ENCODE results near the gene MGAT3. TPM values are rescaled to one million over a fixed set of nuclear protein-coding genes. Genes with fewer than 3 reads are reported as not detected.
"Not testable (repeated sequence)": the region's sequence is repeated elsewhere in the genome, so short reads cannot be mapped to it uniquely, and the experiment has no call there.

The MGAT3 gene, protein sequence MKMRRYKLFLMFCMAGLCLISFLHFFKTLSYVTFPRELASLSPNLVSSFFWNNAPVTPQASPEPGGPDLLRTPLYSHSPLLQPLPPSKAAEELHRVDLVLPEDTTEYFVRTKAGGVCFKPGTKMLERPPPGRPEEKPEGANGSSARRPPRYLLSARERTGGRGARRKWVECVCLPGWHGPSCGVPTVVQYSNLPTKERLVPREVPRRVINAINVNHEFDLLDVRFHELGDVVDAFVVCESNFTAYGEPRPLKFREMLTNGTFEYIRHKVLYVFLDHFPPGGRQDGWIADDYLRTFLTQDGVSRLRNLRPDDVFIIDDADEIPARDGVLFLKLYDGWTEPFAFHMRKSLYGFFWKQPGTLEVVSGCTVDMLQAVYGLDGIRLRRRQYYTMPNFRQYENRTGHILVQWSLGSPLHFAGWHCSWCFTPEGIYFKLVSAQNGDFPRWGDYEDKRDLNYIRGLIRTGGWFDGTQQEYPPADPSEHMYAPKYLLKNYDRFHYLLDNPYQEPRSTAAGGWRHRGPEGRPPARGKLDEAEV
- polyA plus RNA-seq (ENCODE audit: insufficient read length in 10 of 10), result 1 to 10 TPM; 3.3 to 9.3 (median 3.9) TPM
- long read RNA-seq, donor 1, result 0 reads
- long read RNA-seq, donor 2, result 0 reads
- long read RNA-seq, donor 3, result 0 reads
- long read RNA-seq, donor 4, full-length matches to known transcripts, result 2 of 2 reads
- long read RNA-seq, donor 4, partial matches to known transcripts, result 0 of 2 reads
- long read RNA-seq, donor 4, other reads (novel, unspliced or antisense), result 0 of 2 reads
- long read RNA-seq, donor 5, result 0 reads
- long read RNA-seq, donor 6, full-length matches to known transcripts, result 2 of 2 reads
- long read RNA-seq, donor 6, partial matches to known transcripts, result 0 of 2 reads
- long read RNA-seq, donor 6, other reads (novel, unspliced or antisense), result 0 of 2 reads
- long read RNA-seq, donor 7, result 0 reads
- long read RNA-seq, donor 8, full-length matches to known transcripts, result 1 of 1 reads
- long read RNA-seq, donor 8, partial matches to known transcripts, result 0 of 1 reads
- long read RNA-seq, donor 8, other reads (novel, unspliced or antisense), result 0 of 1 reads
- long read RNA-seq, donor 9, result 0 reads

DNA sequence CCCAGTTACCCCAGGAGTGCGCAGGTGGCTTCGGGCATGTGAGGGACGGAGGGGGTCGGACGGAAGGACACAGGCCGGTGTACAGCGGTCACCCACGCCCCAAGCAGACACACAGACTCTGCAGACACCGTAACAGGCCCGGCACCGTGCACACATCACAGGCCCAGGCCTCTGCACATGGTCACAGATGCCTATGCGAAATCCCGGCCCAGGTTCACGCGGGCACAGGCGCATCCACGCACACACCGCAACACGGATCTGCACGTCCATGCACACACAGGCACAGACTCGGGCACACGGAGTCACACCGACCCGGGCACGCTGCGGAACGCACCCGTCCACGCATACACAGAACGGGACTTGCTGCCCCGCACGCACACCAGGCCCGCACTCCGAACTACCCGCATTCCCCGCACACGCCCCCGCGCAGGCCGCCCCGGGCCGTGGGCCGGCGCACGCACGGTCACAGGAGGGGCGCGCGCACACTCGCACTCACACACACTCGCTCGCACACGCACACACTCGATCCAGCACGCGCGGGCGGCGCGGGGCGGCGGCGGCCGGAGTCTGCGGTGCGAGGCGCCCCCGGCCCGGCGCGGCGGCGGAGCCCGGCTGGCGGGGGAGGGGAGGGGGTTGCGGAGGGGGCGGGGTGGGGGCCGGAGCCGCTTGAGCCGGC, at the start of gene MGAT3:
TSS of gene MGAT3 (plus strand) at position 491 of the 676 bp plus-strand sequence. CDS start 30,336 bp downstream, outside the sequence.
- DNase-seq, result peak in 1 of 3 donors; percentile 55

DNA sequence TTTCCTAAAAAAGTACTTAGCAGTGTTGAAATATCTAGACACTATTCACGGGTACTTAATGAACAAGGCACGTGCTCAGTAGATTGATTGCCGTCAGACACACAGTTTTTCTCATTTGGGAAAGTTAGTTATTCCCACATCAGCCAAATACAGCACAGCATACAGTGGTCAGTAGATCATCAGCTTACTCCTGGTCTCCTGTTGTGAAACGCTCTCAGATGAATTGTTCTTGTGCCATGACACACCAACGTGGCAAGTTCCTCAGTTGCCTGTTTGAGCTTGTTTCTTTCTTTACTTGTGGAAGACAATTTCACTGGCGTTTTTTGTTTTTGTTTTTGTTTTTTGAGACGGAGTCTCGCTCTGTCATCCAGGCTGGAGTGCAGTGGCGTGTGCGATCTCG, 48.6 kb upstream of the MGAT3 start:
- no peak for DNase-seq

DNA sequence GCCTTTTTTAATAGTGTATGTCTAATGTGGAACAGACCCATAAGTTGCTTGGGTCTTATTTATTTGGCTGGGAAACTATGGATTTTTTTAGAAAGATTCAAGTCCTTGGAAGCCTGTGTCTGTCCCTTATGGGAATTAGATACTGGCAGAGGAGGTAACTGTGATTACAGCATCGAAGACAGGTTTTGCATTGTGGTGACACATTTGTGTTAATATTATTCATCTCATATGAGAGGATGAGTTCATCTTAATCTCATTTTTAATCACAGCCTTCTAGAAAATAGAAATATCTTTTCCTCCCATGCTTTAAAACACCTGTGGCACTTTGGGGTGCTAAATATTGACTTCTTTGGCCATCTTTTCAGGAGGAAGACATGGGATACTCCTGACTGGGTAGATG, 48.0 kb upstream of the MGAT3 start:
- DNase-seq, result no peak

DNA sequence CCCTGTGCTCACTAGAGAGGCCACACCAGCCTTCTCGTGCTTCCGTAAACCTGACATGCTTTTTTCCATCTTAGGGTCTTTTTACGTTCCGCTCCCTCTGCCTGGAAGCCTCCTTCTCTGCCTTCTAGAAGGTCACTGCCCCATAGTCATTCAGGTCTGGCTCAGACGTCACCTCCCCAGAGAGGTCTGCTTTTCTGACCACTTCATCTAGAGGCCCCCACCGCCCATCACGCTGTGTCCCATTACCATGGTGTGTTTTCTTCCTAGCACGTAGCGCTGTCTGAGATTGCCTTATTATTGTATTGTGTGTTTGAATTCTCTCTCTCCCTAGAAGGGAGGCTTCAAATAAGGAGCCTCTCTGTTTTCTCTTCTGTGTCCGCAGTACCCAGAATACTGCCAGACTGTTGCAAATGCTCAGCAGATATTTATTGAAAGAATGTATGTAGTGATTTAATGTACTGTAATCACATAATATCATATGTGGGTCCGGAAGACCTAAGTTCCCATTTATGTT, 47.2 kb upstream of the MGAT3 start:
- no peak for DNase-seq

DNA sequence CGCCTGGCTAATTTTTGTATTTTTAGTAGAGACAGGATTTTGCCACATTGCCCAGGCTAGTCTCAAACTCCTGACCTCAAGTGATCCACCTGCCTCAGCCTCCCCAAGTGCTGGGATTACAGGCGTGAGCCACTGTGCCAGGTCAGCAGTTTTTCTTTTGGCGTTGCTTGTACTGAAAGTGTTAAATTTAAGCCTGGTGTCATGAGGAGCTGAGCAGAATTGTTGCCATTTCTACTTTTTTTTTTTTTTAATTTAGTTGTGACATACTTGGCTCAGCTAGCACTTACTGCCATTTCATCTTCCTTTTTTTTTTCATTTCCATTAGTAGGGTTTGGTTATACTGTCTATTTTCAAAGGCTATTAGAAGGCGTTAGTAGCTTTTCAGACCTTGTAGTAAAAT, 46.5 kb upstream of the MGAT3 start:
- no peak for DNase-seq

DNA sequence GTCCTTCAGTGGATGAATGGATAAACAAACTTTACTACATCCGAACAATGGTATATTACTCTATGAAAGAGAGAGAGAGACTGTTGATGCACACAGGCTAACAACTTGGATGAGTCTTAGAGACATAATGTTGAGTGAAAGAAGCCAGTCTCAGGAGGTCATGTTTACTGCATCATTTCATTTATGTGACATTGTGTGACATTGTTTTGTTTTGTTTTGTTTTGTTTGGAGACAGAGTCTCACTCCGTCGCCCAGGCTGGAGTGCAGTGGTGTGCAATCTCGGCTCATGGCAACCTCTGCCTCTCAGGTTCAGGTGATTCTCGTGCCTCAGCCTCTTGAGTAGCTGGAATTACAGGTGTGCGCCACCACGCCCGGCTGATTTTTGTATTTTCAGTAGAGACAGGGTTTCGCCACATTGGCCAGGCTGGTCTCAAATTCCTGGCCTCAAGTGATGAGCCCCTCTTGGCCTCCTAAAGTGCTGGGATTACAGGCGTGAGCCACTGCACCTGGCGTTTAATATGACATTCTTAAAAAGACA, 44.9 kb upstream of the MGAT3 start:
- not testable (repeated sequence) for DNase-seq

DNA sequence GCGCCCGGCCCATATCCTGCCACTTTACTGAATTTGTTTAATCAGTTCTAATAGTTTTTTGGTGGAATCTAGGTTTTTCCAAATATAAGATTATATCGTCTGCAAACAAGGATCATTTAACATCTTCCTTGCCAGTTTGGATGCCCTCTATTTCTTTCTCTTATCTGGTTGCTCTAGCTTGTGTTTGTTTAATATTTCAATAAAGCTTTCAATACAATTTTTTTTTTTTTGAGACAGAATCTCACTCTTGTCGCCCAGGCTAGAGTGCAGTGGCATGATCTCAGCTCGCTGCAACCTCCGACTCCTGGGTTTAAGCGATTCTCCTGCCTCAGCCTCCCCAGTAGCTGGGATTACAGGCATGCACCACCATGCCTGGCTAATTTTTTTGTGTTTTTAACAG, 43.6 kb upstream of the MGAT3 start:
- DNase-seq, result not testable (repeated sequence)

DNA sequence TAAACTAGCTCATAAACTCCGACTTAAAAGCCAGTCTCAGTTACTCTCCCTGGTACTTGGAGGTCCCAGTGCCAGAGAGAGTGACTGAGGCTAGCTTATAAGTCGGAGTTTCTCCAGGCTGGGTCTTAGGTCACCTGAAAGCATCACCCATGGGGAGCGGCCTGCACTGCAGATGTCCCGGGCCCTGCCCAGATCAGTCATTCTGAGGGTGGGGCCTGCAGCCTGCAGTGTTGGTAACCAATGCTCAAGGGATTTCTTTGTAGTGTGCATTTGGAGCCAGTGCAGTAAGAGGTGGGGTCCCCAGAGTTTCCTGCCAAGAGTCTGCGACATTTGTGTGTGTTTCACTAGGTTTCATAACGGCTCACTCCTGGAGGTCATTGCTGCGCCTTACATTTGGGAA, 42.4 kb upstream of the MGAT3 start:
- no peak for DNase-seq

DNA sequence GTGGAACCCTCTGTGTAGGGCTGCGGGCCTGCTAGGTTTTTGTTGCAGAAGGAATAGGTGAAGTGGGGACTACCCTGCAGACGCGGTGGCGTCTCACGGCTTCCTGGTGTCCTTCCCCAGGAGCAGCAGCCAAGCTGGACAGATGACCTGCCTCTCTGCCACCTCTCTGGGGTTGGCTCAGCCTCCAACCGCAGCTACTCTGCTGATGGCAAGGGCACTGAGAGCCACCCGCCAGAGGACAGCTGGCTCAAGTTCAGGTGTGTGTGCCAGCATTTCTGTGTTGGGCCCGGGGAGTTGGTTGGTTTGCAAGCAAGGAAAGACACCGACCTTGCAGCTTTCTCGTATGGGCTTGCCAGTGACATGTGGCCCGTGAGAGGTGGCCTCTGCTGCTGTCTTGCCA, 41.9 kb upstream of the MGAT3 start:
- DNase-seq, result no peak

DNA sequence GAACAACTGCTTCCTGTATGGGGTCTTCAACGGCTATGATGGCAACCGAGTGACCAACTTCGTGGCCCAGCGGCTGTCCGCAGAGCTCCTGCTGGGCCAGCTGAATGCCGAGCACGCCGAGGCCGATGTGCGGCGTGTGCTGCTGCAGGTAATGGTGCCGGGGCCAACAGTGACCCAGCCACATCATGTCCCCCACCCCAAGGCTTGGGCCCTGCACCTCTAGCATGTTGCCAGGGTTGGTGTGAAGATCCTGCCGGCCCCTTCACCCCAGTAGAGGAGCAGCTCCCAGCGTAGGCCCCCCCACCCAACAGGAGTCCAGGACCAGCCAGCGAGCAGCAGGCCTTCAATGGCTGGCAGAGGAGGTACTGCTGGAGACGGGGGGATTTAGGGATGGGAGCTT, 41.3 kb upstream of the MGAT3 start:
- DNase-seq, result no peak

DNA sequence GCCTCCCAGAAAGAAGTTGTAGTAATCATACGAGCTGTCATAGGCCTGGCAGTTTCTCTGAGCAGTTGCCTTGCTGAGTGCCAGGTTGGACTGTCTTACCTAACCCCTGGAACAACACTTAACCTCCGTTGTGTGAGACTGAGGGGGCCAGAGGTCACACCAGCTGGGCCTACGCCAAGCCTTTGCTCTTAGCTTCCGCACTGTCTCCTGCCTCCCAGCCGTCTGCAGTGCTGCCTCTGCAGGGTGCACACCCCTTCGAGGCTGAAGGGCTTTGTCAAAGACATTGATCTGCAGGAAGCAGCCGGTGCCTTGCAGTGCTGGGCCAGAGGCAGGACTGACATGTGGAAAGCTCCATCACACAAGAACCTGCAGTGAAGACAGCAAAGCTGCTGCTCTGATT, 40.5 kb upstream of the MGAT3 start:
- DNase-seq, result no peak

DNA sequence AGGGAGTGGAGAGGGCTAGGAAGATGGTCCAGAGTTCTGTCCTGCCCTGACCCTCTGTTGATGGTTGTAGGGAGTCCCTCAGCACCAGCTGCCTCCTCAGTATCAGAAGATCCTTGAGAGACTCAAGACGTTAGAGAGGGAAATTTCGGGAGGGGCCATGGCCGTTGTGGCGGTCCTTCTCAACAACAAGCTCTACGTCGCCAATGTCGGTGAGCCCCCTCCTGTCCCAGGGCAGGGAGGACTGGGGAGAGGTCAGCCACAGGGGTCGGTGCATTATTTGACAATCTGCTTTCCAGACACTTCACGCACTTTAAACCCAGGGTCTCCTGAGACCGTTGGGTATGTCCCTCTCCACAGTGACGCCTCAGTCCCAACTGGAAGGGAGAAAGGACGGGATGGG, 39.2 kb upstream of the MGAT3 start:
- no peak for DNase-seq

DNA sequence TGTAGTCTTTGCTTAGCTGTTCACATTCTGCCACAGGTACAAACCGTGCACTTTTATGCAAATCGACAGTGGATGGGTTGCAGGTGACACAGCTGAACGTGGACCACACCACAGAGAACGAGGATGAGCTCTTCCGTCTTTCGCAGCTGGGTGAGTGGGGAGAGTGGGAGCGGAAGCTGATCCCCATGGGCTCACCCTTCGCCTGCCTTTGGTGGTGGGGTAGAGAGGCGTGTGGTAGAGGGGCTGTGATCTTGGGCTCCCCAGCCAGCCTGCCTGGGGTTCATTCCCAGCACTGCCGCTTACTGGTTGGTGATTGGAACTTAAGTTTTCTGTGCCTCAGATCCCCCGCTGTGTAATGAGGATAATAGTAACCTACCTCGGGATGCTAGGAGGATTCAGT, 38.1 kb upstream of the MGAT3 start:
- DNase-seq, result no peak

DNA sequence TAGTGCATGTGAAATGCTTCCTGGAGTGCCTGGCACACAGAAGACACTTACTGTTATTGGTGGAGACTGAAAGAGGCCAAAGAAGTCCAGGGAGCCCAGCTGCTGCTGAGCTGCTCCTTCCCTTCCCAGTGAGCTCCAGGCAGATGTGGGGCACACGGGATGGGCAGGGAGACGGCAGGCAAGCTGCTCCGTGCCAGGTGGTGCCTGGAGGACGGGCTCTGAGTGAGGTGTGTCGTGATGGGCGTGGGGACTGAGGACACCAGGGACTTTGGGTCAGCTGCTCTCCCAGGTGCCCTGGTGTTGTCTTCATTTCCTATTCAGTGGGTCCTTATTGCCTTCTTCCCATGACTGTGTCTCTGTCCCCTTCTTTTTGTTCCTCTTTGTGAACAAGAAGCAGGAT, 37.7 kb upstream of the MGAT3 start:
- DNase-seq, result no peak

DNA sequence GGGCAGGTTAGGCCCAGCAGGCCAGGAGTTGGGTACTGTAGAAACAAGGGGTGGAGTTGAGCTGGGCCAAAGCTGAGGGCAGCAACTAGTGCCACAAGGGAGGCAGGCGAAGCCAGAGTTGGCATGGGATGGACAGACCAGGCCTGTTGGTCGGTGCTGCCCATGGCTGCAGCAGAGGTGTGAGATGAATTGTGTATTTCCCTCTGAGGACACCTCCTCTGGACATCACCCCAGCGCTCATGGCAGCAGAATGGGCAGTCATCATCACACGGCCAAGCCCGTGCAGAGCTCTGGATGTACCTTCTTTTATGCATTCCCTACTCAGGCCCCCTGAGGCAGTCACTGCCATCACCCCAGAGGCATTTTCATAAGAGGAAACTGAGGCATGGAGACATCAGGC, 36.9 kb upstream of the MGAT3 start:
- DNase-seq, result no peak

DNA sequence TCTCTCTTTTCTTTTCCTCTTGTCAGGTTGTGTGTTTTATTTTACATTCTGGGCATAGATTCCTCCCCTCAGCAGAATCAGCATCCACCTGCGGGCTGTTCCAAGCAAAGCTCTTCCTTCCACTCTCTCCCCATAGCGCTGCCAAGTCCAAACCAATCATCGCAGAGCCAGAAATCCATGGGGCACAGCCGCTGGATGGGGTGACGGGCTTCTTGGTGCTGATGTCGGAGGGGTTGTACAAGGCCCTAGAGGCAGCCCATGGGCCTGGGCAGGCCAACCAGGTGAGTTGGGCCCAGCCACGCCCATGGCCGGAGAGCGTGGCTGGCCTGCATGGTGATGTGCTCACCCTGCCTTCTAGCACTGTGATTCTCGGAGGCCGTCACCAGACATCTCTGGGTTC, 35.1 kb upstream of the MGAT3 start:
- DNase-seq, result no peak

DNA sequence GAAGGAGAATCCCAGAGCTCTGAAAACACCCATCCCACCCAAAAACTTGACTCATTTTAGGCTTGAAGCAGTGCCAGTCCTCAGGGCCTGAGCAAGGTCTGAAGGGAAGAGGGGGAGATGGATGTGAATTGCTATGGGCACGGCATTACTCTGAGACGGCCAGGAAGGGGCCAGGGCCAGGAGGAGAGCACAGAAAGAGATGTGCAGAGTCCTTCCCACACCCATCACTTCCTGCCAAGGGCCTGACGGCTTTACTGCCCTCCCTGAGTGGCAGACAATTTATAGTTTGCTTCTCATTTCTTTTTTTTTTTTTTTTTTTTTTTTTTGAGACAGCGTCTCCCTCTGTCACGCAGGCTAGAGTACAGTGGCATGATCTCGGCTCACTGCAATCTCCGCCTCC, 34.7 kb upstream of the MGAT3 start:
- DNase-seq, result no peak

DNA sequence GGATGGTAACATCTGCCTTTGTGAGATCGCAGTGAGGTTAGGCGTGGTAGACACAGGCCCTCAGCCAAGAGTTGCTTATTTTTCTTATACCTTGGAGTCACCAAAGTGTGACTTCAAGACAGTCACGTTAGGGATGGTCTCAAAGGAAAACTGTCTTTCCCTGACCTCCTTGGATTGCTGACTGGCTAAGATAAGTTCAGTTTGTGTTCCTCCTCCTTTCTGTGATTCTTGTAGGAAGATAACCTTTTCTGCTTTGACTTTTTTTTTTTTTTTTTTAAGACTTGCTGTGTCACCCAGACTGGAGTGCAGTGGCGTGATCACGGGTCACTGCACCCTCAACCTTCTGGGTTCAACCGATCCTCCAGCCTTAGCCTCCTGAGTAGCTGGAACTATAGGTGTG, 34.1 kb upstream of the MGAT3 start:
- DNase-seq, result no peak

DNA sequence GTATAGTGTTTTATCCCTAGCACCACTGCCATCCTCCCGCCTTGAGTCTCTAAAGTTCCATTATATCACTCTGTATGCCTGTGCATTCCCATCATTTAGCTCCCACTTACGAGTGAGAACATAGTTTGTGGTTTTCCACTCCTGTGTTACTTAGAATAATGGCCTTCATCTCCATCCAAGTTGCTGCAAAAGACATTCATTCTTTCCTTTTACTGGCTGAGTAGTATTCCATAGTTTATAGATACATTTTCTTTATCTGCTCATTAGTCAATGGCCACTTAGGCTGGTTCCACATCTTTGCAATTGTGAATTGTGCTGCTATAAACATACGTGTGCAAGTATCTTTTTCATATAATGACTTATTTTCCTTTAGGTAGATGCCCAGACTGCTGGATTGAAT, 32.8 kb upstream of the MGAT3 start:
- DNase-seq, result no peak

DNA sequence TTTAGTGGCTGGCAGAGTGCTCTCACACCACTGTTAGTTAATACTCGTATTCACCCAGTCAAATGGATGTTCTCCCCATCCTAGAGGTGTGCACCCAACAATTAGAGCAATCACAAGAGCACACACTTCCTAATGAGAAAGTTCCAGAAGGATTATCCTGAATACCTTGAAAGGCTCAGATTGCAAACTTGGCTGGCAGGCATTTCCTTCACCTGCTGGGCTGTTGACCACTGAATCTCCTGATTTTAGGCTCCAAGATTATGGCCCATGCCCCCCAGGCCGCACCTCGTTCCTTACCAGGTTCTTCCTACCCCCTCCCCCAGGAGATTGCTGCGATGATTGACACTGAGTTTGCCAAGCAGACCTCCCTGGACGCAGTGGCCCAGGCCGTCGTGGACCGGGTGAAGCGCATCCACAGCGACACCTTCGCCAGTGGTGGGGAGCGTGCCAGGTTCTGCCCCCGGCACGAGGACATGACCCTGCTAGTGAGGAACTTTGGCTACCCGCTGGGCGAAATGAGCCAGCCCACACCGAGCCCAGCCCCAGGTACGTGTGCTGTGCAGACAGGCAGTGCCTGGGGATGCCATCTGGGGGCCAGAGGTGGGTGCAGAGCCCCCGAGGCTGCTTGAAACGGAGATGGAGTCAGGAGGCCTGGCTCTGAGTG, 30.3 kb upstream of the MGAT3 start:
- no peak for DNase-seq
